HepG2 (cell line): ENCODE data around the gene C10orf143.

ENCODE experiments used
- DMAP1 ChIP-seq: IDR thresholded peaks from 2 replicates; pipeline ENCODE4 v1.6.1; 2016
- DNMT3B ChIP-seq: conservative IDR thresholded peaks from 2 replicates; pipeline ENCODE4 v1.6.1; 2016; ENCODE audit warnings: missing biosample characterization, control low read depth
- POLR2G ChIP-seq: fragments of 200-400 bp; formaldehyde crosslinking; IDR thresholded peaks from 2 replicates; pipeline ENCODE4 v1.6.1; 2018; ENCODE audit warnings: mild to moderate bottlenecking, low read depth, low read length, moderate library complexity
- SP140L ChIP-seq: sonication (generic); formaldehyde crosslinking; IDR thresholded peaks from 2 replicates; pipeline ENCODE4 v1.4.0; 2020; ENCODE audit warnings: missing genetic modification reagents, borderline replicate concordance
- TP53 ChIP-seq: sonication (generic); formaldehyde crosslinking; conservative IDR thresholded peaks from 2 replicates; pipeline ENCODE4 v1.4.0; 2020; ENCODE audit warnings: missing genetic modification reagents
- ZFX ChIP-seq: sonication (generic); formaldehyde crosslinking; IDR thresholded peaks from 2 replicates; pipeline ENCODE4 v1.4.0; 2020; ENCODE audit warnings: mild to moderate bottlenecking, low read depth, missing genetic modification reagents, moderate library complexity
- ZNF563 ChIP-seq: sonication (generic); formaldehyde crosslinking; IDR thresholded peaks from 2 replicates; pipeline ENCODE4 v1.8.0; 2022; ENCODE audit warnings: mild to moderate bottlenecking, moderate library complexity, missing genetic modification reagents
- ZNF773 ChIP-seq: sonication (generic); formaldehyde crosslinking; IDR thresholded peaks from 2 replicates; pipeline ENCODE4 v1.4.0; 2020; ENCODE audit warnings: missing genetic modification reagents, borderline replicate concordance
- TF ChIP-seq, protein P1 (sequence below): sonication (generic); formaldehyde crosslinking; IDR thresholded peaks from 2 replicates; pipeline ENCODE4 v1.5.0; 2020; ENCODE audit warnings: mild to moderate bottlenecking, missing genetic modification reagents, moderate library complexity
- TF ChIP-seq, protein P2 (sequence below): sonication (generic); formaldehyde crosslinking; IDR thresholded peaks from 2 replicates; pipeline ENCODE4 v1.4.0; 2020; ENCODE audit warnings: missing genetic modification reagents
- TF ChIP-seq, protein P3 (sequence below): sonication (generic); formaldehyde crosslinking; IDR thresholded peaks from 2 replicates; pipeline ENCODE4 v1.5.1; 2020; ENCODE audit warnings: missing genetic modification reagents, mild to moderate bottlenecking, borderline replicate concordance

DNA sequence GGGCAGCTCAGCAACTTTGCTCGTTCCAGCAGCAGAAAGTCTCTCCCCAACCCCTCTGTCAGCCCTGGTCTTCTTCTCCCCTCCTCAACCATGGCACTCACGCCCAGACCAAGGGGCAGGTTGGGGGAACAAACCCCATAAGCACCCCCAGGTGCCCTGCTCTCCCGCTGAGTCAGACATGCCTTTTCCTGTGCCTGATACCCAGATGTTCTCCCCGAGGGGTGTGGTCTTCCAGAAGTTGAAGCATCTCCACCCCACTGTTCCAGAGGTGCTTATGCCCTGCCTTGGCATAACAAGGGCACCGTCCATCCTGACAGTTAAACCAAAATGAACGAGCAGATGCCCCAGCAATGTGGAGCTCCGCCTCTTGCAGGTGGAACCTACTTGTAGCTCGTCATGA, 67.1 kb downstream of the C10orf143 start:
- TF ChIP-seq TP53 (CRISPR knock-in tag), result no peak
- TF ChIP-seq DNMT3B (CRISPR knock-in tag), result no peak
- TF ChIP-seq ZNF563 (CRISPR knock-in tag), result no peak
- no peak for TF ChIP-seq POLR2G
- no peak for TF ChIP-seq DMAP1 (CRISPR knock-in tag)
- TF ChIP-seq, protein P1, sequence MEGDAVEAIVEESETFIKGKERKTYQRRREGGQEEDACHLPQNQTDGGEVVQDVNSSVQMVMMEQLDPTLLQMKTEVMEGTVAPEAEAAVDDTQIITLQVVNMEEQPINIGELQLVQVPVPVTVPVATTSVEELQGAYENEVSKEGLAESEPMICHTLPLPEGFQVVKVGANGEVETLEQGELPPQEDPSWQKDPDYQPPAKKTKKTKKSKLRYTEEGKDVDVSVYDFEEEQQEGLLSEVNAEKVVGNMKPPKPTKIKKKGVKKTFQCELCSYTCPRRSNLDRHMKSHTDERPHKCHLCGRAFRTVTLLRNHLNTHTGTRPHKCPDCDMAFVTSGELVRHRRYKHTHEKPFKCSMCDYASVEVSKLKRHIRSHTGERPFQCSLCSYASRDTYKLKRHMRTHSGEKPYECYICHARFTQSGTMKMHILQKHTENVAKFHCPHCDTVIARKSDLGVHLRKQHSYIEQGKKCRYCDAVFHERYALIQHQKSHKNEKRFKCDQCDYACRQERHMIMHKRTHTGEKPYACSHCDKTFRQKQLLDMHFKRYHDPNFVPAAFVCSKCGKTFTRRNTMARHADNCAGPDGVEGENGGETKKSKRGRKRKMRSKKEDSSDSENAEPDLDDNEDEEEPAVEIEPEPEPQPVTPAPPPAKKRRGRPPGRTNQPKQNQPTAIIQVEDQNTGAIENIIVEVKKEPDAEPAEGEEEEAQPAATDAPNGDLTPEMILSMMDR (CRISPR knock-in tag), result no peak
- TF ChIP-seq SP140L (CRISPR knock-in tag), result no peak
- no peak for TF ChIP-seq ZNF773 (CRISPR knock-in tag)
- TF ChIP-seq ZFX, result no peak
- TF ChIP-seq, protein P2, sequence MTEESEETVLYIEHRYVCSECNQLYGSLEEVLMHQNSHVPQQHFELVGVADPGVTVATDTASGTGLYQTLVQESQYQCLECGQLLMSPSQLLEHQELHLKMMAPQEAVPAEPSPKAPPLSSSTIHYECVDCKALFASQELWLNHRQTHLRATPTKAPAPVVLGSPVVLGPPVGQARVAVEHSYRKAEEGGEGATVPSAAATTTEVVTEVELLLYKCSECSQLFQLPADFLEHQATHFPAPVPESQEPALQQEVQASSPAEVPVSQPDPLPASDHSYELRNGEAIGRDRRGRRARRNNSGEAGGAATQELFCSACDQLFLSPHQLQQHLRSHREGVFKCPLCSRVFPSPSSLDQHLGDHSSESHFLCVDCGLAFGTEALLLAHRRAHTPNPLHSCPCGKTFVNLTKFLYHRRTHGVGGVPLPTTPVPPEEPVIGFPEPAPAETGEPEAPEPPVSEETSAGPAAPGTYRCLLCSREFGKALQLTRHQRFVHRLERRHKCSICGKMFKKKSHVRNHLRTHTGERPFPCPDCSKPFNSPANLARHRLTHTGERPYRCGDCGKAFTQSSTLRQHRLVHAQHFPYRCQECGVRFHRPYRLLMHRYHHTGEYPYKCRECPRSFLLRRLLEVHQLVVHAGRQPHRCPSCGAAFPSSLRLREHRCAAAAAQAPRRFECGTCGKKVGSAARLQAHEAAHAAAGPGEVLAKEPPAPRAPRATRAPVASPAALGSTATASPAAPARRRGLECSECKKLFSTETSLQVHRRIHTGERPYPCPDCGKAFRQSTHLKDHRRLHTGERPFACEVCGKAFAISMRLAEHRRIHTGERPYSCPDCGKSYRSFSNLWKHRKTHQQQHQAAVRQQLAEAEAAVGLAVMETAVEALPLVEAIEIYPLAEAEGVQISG (CRISPR knock-in tag), result no peak
- TF ChIP-seq, protein P3, sequence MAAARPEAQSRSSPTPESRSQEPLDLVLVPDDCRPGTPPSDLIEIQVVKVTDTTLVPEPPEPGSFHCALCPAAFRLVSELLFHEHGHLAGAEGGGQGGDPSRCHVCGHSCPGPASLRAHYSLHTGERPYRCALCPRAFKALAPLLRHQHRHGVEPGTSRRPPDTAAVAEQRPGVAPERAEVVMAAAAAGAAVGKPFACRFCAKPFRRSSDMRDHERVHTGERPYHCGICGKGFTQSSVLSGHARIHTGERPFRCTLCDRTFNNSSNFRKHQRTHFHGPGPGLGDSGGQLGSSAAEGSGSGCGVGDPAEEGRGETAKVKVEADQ (CRISPR knock-in tag), result no peak
